GM18517 (cell line): Measurements from ENCODE around the gene DIAPH2.

ENCODE experiments used
- ATAC-seq: cut with Tn5 transposase; IDR thresholded peaks from one replicate; pipeline ENCODE4 v1.9.1; 2021; ENCODE audit warnings: mild to moderate bottlenecking, moderate library complexity; ENCODE audit not compliant: unreplicated experiment

Gene DIAPH2

DNA sequence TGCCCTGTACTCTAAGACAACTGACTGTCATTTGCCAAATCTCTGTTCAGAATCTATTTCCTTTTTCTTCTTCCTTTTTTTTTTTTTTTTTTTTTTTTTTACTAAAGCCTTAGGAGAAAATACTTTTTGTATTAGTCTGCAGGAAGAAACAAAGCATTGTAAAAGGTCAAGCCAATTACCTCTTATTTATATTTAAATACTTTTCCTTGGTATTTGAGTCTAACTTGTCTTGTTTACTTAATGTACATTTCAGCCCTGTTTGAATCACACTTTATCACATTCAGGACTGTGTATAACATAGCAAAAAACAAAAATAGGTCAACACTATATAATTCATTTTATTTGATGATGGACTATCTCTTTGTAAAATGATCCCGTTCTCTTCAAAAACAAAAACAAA lies 461.3 kb downstream of the DIAPH2 start:
- no peak for ATAC-seq

DNA sequence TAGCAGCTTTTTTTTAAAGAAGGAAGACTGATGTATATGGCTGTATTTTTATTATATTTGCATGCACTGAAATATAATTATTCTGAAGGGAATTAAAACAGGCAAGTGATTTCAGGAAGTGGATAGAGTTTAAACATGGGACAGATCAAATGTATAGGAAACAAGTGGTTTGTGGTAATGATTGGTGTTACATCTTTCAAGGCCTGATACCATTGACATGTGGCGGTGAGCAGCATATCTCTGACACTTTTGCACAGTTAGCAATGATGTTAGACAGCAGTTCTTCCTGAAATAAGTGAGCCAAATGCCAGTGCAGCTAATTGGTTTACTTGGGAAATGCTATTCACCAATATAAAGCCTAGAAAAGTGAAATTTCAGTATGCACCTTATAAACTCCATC lies 471.2 kb downstream of the DIAPH2 start:
- ATAC-seq: no peak

DNA sequence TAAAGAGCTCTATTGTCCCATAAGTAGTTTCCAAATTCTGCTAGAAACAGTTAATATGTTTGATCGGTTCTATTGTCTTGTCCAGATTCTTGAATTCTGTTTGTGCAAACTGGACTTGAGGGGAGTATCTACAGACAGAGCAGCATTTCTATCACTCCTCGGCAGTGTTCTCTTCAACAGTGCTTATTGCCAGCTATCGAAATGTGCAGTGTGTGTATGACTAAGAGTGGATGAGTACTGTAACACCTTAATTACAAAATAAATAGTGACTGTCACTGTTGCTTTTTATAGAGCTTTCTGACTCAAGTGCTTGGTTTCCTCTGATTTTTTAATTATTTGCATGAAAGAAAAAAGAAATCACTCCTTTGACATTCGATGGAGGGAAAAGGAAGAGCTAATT lies 473.6 kb downstream of the DIAPH2 start:
- ATAC-seq: no peak

DNA sequence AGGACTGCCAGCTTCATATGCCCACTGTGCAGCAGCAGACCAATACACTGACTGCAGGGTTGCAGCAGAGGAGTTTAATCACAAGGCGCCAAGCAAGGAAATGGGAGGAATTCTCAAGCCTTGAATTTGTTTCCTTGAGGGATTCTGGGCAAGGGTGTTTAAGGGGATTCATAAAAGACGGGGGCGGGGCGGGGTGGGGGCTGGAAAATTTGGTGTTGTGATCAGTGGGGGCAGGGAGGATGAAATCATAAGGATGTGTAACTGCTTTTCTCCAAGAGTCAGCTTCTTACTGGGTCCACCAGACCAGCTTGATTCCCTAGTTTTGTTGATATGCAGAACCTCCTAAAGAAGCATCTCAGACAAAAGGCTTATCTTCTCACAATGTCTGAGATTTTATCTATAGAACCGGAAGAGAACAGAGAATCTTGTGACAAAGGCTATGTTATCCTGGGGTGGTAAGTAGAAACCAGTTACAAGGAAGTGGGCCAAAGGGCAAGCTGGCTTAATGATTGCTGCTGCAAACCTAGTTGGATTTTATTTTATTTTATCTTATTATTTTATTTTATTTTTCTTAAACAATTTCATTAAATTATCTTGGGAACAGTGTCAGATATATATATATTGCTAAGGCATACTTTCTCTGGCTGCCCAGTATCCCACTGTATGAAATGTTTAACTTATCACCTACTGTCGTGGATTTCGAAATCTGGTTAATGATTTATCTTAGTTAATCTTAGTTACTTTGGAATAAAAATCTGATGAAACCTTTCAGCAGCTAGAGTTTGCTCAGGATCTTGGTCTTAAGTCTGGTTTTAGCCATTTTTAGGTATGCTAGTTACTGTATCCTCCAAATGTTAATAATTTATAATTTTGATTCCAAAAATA lies 475.5 kb downstream of the DIAPH2 start:
- no peak for ATAC-seq

DNA sequence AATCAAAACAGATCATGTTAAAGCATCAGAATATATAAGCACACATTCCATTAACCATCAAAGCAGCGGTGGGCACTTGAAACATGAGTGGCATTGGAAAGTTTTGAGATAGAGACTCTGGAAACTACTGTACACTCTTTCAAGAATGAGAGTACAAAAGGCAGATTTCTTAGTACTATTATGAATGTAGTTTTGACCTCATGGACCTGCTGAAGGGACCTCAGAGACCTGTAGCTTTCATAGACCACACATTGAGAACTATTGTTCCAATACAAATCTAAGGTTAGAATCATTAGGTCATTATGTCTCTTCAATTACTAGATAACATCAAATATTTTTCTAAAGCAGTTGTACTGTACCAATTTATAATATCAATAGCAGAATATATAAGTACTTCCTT lies 482.7 kb downstream of the DIAPH2 start:
- no peak for ATAC-seq

DNA sequence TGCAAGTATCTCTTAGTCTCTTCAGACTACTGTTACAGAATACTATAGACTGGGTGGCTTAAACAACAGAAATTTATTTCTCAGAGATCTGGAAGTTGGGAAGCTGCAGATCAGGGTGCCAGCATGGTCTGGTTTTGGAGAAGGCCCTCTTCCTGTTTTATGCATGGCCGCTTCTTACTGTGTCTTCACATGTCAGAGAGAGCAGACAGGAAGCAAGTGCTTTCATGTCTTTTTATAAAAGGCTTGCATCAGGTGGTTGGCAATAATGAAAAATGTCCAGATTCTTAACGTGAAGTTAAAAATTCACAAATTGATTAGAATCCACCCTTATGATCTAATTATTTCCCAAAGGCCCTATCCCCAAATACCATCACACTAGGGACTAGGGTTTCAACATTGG lies 484.0 kb downstream of the DIAPH2 start:
- ATAC-seq: no peak

DNA sequence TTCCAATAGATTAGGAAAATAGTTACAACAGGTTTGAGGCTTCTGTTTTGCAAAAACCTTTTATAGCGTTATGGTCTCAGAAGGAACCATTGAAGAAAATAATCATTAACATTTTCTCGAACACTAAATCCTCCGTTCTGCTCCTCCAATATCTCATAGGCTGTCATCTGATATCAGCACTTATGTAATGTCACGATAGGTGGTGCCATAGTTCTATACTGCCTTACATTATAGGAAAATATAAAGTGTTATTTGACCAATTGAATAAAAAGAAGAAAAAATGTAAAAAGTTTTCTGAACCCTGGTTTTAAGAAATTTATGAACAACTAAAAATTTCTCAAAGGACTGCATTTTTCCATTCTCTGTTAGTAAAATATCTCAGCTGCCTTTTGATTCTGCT lies 490.5 kb downstream of the DIAPH2 start:
- no peak for ATAC-seq

DNA sequence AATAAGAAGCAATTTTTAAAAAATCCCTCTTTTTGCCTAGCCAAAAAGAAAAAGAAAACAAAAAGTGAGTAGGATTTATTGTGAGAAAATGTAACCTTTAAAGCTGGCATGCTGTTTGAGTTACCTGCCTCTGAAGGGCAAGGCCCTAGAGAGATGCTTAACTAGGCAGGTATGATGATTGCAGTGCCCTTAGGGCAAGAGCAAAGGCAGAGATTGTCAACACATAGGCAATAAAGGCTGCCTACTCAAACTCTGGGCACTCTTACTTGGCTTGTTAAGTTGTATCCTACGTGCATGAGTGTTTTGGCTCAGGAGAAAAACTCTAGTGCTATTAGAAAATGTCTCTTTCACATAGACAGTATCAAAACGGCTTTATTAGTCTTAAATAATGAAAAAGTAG lies 505.0 kb downstream of the DIAPH2 start:
- ATAC-seq: no peak

DNA sequence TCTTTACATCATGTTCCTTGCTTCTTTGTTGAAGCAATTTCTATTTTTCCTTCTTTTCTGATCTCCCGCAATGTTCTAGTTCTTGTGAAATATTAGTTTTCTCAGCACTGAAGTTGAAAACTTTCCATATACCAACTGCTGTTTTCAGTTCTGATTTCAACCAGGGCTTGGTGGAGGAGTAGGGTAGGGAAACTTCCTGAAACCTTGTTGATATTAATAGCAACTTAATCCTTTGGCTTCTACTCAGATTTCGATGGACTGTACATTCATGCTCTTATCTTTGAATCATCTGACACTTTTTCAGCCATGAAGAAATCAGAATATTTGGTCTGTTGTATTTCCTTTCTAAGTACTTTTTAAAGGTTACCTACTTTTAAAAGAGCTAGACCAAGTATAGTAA lies 514.9 kb downstream of the DIAPH2 start:
- ATAC-seq: no peak

DNA sequence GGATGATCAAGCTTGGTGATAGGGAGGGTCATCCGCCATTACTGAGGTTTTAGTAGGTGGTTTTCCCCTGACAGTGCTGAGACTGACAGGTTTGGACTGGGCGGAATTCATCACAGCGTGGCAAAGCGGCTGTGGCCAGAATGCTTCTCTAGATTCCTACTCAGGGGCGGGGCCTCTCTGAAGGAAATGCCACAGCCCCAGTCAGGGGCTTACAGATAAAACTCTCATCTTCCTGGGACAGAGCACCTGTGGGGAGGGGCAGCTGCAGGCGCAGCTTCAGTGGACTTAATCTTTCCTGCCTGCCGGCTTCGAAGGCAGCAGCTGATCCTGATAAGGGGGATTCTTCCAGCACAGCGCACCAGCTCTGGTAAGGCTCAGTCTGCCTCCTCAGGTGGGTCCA lies 515.8 kb downstream of the DIAPH2 start:
- ATAC-seq: no peak

DNA sequence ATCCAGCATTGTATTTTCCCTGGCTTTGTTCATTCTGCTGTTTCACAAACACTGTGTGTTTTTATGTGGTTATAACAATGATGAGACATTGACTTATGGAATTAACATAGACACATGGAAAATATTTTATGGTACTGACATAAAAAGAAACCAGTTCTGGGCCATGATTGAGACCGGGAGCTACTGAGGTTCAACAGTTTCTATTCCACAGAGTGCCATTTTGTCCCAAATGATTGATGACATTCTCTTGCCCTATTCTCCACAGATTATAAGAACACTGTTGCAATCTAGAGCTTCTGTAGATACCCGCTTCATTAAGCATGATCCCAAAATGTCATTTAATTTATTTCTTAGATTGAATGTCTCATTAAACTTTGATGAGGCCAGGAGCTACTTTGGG lies 525.9 kb downstream of the DIAPH2 start:
- ATAC-seq: no peak

DNA sequence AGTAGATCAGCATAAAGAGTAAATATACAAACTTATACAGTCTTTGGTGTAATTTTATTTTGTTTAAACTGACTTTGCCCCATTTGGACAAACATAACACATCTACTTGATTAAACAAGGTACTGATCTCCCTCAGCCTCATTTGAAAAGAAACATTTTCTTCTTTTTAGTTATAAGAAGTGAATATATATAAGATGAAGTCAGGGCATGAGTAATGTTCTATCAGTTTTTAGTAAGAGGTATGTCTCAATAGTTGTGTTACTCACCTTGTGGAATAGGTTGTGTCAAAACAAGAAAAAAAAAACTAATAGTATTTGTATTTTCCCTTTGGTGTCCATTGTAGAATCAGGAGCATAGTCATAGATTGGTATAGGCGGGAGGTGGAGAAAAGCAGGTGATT lies 526.4 kb downstream of the DIAPH2 start:
- no peak for ATAC-seq

DNA sequence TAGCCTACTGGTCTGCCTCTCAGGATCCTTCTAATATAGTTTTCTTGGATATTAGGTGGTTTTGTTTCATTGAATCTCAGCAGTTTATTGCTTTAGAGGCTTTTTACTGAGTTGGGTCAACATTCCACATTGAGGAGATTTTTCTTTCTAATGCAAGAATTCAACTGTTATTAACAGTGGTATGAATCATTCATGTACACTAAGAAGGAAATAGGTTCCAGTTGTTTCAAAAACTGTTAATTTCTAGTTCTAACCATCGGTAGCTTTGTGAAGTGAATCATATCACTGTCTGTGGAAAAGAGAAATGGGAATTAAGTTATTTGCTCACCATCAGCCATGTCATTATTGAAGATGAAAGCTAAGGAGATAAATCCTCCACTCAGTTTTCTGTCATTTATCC lies 530.5 kb downstream of the DIAPH2 start:
- no peak for ATAC-seq

DNA sequence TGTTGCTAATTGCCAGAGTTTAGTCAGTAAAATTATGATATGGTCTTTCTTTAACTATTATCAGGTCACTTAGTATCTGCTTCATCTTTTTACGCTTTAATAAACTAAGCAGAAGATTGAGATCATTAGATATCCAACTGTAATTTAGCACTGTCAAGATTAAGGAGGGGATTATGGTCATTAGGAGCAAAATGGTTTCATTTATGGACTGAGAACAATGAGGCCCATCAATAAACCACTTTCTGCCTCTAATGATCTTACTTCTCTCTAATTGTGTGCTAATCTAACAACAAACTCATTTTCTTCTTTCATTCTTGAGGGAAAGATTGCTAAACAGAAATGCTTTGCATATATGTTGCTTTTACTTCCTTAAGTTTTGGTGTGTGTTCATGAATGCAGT lies 539.5 kb downstream of the DIAPH2 start:
- no peak for ATAC-seq

DNA sequence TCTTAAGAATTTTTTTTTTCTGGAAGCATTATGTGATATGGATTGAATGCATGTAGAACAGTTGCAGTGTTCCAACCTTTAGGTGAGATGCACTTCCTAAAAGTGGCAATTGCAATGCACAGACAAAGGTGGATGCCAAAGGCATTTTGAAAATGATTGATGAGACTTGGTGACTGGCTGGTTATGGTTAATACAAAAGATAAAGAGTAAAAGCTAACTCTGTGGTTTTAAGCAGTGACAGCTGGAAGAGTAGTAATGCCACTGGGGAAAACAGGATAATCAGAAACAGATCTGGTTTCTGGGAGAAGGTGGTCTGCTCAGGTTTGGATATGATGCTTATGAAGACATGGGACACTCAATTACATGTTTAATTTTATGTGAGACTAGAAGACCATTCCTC lies 544.7 kb downstream of the DIAPH2 start:
- no peak for ATAC-seq

DNA sequence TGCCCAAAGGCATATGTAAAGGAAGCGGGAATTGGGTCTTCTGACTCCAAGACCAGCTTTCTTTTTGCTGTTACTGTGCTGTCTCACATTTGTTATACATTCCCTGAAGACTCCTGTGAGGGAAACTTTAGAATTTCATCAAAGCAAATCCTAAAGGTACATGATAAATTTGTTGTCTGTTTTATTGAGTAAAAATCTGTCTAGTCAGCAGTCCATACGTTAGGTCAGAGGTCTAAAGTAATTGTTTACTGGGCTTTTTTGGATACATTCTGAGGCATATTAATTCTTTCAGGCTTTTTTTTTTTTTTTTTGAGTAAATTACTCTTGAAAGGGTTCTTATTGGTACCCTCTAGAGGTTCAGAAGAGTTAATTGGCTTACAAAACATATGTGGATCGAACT lies 546.3 kb downstream of the DIAPH2 start:
- no peak for ATAC-seq

DNA sequence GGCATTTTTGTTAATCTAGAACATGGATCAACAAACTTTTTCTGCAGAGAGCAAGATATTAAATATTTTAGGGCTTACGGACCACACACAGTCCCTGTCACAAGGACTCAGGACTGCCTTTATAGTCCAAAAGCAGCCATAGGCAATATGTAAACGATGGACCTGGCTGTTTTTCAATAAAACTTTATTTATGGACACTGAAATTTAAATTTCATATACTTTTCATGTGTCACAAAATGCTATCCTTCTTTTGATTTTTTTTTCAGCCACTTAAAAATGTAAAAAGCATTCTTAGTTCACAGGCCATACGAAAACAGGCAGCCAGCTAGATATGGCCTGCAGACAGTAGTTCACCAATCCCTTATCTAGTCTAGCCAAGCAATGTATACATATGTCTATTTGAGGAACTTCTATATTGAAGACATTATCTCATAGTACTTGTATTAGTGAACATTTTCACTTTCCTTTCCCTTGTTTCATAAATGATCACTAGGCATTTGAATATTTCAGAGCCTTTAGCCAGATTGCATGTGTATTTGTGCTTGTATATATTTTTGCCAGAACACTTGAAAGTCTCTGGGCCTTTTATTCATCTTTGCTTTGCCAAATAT lies 549.9 kb downstream of the DIAPH2 start:
- peak; percentile 100 for ATAC-seq

DNA sequence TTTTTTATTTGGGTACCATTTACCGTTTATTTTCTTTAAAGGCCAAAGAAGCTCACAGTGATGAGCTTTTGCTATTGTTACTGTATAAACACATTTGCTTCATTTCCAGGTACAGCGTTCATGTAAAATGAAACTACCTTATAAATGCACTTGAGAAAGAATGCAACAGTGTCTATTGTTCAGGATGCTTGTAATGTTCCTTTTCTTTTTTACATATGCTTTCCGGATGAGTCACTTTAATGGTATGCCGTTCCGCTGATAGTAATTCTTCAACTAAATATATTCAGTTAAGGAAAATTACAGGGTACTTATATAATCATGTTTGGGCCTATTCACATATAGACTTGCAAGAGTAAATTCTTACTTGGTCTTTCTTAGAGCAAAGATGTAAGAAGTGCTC lies 554.0 kb downstream of the DIAPH2 start:
- no peak for ATAC-seq

DNA sequence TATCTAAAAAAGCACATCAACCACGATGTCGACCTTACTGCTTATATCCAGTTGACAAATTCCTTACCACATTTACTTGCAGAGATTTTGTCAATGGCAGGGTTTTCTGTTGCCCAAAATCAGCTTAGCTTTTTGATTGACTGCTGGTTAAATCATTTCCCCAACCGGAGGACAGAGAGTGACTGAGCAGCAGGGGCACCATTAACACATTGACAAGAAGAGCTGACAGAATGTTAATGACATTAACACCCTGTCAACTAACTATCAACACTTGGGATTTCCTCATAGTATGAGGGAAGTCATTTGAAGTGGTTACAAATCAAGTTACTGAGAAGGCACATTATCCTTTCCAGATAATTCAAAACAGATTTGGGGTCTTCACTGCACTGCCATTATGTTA lies 567.5 kb downstream of the DIAPH2 start:
- no peak for ATAC-seq

DNA sequence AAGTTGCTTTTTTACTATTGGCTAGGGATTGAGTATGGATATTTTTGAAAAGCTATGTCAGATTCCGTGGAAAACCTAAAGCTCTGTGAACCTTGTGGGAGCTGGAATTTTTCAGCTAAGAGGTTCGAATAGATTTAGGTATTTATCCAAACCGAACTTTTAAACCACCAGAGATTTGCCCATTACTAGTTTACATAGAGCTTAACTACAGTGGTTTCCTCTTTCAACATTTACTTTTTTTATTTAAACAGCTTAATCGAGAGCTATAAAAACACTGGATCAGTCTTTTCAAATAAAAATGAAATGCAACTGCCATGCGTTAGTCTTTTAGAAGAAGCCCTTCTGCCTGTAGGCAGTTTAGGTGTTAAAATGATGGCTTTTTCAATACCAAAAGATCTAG lies 576.0 kb downstream of the DIAPH2 start:
- no peak for ATAC-seq

DNA sequence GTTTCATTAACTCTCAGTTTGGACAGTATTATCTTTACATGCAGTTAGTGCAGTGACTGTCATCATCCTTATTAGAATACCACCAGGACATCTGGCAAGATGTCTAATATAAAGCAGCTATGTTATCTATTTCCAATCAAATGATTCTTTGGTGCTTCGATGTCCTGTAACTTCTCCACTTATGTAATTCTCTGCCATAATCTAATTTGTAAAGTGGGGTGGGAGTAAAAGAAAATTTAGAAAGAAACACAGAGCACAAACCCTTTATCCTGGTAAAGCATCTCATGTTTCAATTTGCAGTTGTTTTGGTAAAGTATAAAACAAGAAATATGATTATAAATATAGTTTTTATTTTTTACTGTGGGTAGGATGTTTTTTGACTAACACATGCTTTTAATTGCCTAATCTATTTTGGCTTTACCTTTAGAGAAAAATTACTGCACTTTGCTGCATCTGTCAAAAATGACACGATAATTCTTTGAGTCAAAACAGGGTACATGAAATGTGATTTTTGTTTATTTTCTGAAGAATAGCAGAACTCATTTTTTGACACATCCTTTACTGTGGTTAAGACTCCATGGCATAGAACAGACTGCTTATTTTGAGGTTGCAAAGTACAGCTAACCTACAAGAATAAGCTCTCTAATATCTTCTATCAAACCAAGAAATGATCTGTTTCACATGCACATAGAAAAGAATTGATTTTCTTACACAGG lies 581.9 kb downstream of the DIAPH2 start:
- ATAC-seq: no peak
